Stimulated activated naive CD8-positive, alpha-beta T cell treated with anti-CD3 and anti-CD28 coated beads, Interleukin-15, Interleukin-2, amounts not matched to agents 100 U/mL and 50 U/mL, for 24 hours (primary cell): ENCODE results near the gene ANKRD11.

Experiments
- ATAC-seq: fragments of 150-1000 bp; cut with Tn5 transposase; one replicate; pipeline ENCODE4 v1.10.0; 2021
- DNase-seq: peaks from one replicate; pipeline ENCODE4 v3.0.0; 2021

Gene ANKRD11

DNA sequence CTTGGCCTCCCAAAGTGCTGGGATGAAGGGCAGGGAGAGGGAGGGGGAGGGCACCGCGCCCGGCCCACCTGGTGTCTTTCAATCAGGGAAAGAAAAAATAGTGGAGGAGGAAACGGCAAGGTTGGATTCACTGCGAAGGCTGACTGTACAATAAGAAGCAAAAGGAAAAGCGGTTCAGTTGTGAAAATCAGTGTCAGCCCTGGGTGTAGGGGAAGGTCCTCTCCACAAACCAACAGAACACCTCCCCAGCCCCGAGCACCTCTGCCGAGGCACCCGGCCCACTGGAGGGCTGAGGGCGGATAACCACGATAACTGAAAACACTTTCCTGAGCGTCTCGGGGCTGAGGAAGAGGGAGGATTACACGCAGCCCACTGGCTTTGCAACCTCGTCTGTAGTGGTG lies 16.4 kb upstream of the ANKRD11 start:
- peak; percentile 32 for DNase-seq
- no peak for ATAC-seq

DNA sequence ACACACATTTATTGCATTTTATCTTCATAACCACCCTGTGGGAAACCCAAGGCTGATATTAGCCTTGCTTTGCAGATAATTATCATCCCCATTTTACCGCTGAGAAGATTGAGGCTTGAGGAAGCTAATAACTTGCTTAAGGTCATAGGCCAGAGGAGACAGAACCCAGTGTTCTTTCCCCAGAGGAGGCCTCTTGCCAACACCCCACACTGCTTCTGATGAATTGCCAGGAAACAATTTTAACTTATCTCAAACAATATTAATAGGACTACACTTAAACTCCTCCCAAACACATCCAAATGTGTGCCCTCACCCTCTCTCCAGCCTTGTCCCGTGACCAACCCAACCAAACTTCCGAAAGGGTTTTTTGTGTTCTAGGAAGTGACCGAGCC lies 15.7 kb upstream of the ANKRD11 start:
- DNase-seq = no peak
- no peak for ATAC-seq

- ATAC-seq = peak; percentile 76
- peak; percentile 89 for DNase-seq
Observed at GRCh38 chr16:89505204-89506112, 15.1 kb upstream of the ANKRD11 start.

DNA sequence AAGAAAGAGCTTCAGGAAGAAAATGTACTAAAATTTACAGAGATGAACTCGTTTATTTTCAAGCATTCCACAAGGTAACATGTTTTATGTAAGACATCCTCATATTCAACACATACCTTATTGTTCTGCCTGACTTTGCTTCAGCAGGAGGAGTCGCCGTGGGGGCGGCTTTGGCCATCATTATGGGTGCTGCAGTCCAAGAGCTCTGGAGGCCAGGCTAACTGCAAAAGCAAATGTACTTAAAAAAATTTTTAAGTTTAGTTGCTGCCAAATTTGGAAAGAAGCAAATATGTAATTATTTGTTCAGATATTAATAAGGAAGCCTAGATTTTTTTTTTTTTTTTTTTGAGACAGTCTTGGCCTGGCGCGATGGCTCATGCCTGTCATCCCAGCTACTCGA lies 13.7 kb upstream of the ANKRD11 start:
- DNase-seq (no peak), ATAC-seq (no peak)

- ATAC-seq (no peak), DNase-seq (no peak)
Observed at GRCh38 chr16:89502081-89502843, 11.9 kb upstream of the ANKRD11 start.

GRCh38 chr16:89499767-89500166 lies 9.4 kb upstream of the ANKRD11 start:
- DNase-seq = no peak
- ATAC-seq = no peak

- DNase-seq (no peak), ATAC-seq (no peak)
Observed at GRCh38 chr16:89498839-89499238, 8.5 kb upstream of the ANKRD11 start.

GRCh38 chr16:89495121-89495520 lies 4.8 kb upstream of the ANKRD11 start:
- DNase-seq = no peak
- ATAC-seq = no peak

DNA sequence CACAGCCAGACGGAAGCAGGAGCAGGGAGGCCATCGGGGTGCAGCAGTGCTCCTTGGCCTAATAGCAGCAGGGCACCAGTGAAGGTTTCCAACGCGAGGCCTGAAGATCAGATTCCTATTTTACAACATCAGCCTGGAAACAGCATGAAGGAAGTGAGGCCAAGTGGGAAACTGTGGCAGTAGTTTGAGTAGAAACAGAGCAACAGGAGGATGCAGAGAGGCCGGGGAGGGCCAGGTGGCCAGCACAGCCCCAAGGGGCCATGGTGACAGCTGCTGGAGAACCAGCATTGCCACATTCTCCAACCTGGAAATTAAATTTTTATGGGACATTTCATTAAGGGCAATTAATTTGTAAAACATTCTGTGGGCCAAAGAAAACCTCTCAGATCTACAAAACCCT lies 3.4 kb upstream of the ANKRD11 start:
- DNase-seq = no peak
- ATAC-seq = no peak

GRCh38 chr16:89491974-89492687 lies 1.8 kb upstream of the ANKRD11 start:
- ATAC-seq = no peak
- no peak for DNase-seq

DNA sequence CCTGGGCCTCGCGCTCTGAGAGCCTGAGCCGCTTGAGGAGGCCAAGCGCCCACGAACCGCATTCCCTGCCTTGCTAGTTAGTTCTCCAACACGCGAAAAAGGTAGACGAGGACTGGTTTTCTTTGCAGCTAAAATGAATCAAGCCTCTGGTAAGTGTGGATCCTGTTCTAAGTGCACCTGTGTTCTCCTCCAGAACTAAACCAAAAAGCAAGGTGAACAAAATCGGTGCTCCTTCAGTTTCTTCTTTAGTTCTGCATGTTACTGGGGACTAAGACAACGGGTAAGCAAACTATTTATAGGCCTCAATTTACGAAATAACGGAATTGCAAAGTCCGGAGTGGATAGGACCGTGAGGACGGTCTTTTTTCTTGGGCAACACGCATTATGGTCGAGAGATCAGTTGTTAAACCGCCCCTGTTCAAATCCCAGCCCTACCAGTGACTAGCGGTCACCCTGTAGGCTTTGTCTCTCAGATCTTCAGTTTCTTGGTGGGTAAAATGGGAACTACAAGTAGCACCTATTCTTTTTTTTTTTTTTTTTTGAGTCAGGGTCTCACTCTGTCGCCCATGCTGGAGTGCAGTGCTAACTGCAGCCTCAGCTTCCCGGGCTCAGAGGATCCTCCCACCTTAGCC lies 993 bp upstream of the ANKRD11 start:
- DNase-seq (no peak), ATAC-seq (no peak)

- no peak for ATAC-seq
- no peak for DNase-seq
Observed at GRCh38 chr16:89489898-89490438, 393 bp downstream of the ANKRD11 start.

DNA sequence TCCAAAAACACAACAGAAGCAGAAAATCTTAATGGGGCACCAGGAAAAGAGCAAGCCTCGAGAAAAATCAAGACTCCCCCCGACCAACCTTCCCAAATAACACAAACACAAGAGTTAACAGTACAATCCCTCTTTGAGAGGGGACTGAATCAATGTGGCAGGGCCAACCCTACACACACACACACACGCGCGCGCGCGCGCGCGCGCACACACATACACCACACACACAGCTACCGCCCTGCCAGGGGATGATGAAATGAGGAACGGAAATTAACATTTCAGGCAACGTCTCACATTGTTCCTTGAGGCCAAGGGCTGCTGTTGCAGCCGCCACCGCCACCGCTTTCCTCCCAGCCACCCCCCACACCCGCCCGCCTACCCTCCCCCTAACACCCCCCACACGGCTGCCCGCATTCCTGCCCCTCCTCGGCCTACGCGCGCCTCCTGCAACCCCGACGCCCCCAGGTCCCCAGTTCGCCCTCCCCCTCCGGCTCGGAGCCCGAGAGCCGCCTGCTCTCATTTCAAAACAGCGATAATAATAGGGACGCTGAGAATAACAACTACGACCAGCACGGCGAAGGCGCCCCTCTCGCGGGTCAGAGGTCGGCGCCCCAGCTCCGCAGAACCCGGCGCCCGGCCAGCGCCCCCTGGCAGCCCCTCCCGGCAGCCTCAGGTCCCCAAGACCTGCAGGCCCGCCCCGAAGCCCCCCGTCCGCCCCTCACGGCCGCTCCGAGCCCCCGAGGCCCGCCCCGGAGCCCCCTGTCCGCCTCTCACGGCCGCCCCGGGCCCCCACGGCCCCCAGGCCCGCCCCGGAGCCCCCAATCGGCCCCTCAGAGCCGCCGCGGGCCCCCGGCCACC lies 1.1 kb downstream of the ANKRD11 start:
- ATAC-seq = peak; percentile 47

GRCh38 chr16:89485701-89486246 lies 4.6 kb downstream of the ANKRD11 start:
- ATAC-seq (no peak), DNase-seq (no peak)

More for the DNA sequence above, 1.1 kb downstream of the ANKRD11 start:
- DNase-seq = peak; percentile 85

GRCh38 chr16:89484923-89485679 lies 5.3 kb downstream of the ANKRD11 start:
- ATAC-seq (peak; percentile 12), DNase-seq (peak; percentile 46)

GRCh38 chr16:89484041-89484501 lies 6.3 kb downstream of the ANKRD11 start:
- no peak for DNase-seq
- ATAC-seq = peak; percentile 24

- ATAC-seq (no peak), DNase-seq (no peak)
Observed at GRCh38 chr16:89482817-89483205, 7.5 kb downstream of the ANKRD11 start.

DNA sequence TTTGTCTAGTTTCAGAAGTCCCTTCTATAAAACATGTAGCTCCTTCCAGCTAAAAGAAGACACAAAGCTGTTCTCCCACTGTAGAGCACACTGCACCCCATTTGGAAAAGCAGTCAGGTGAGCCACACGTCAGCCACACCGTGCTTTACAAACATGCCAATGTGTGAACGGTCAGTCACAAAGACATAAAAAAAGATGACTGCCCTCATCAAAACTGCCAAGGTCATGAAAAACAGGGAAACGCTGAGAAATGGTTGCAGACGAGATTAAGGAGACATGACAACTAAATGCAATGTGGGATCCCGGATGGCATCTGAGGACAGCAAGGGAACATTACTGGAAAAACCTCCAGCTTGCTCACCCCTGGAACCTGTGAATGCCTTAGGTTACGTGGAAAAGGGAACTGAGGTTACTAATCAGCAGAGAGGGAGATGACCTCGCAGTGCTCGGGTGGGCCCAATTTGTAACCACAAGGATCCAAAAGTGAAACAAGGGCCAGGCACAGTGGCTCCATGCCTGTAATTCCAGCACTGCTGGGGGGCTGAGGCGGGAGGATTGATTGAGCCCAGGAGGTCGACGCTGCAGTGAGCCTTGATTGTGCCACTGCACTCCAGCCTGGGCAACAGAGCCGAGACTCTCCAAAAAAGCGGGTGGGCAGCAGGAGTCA lies 8.1 kb downstream of the ANKRD11 start:
- DNase-seq (no peak), ATAC-seq (no peak)

DNA sequence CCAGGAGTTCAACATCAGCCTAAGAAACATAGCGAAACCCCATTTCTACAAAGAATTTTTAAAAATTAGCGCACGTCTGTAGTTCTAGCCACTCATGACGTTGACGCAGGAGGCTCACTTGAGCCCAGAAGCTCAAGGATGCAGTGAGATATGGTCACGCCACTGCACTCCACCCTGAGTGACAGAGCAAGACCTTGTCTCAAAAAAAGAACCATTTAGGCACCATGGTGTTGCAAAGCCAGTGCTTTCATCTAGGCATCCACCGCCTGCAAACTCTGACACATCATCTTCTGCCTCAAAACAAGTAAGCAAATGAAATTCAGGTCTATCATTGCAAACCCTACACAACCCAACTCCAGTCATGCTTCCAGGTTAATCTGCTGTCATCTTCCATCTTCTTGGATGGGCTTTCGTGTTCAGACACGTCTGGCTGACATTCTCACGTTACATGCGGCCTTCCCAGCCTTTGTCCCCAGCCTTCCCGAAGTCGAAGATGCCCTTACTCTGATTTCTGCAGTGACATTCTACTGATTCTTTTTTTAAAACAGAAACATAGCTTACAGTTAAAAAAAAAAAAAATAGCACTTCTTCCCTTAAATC lies 8.9 kb downstream of the ANKRD11 start:
- ATAC-seq (no peak), DNase-seq (no peak)
